CD8-positive, alpha-beta memory T cell (primary cell): ENCODE results near the gene L3MBTL1. TPM values are rescaled to one million over a fixed set of nuclear protein-coding genes. Genes with fewer than 3 reads are reported as not detected.
"Not testable (repeated sequence)": the region's sequence is repeated elsewhere in the genome, so short reads cannot be mapped to it uniquely, and the experiment has no call there.

Experiments
- CTCF ChIA-PET: fragments of 350-600 bp; sonication (Branson Sonifier 250); formaldehyde crosslinking; loops from one replicate; lab custom pipeline; 2021; ENCODE audit warnings: antibody characterized with exemption; lab: Charles Lee
- POLR2A ChIA-PET: fragments of 350-600 bp; sonication (Branson Sonifier 250); formaldehyde crosslinking; loops from one replicate; lab custom pipeline; 2021; ENCODE audit warnings: antibody characterized with exemption; lab: Charles Lee
- DNase-seq, 5 donors: peaks; one replicate each; pipeline versions ENCODE4 v3.0.0 to v3.0.0-alpha.2; 2020 to 2022; ENCODE audit warnings: mixed read lengths in 1 of 5
- H3K27ac ChIP-seq: one replicate; pipeline ENCODE4 v1.7.0; 2013; ENCODE audit warnings: low read depth, mild to moderate bottlenecking, low read length, moderate library complexity
- H3K27me3 ChIP-seq: 2 replicates; pipeline ENCODE4 v1.7.0; 2013; ENCODE audit warnings: low read length, mild to moderate bottlenecking; ENCODE audit not compliant: insufficient read depth, poor library complexity, severe bottlenecking
- H3K36me3 ChIP-seq: 2 replicates; pipeline ENCODE4 v1.7.0; 2013; ENCODE audit warnings: mild to moderate bottlenecking, low read length, moderate library complexity; ENCODE audit not compliant: insufficient read depth
- H3K4me1 ChIP-seq: 2 replicates; pipeline ENCODE4 v1.7.0; 2013; ENCODE audit warnings: mild to moderate bottlenecking, low read length, moderate library complexity; ENCODE audit not compliant: insufficient read depth
- H3K4me3 ChIP-seq: 2 replicates; pipeline ENCODE4 v1.7.0; 2013; ENCODE audit warnings: mild to moderate bottlenecking, low read length
- H3K9me3 ChIP-seq: 2 replicates; pipeline ENCODE4 v1.7.0; 2013; ENCODE audit warnings: mild to moderate bottlenecking, low read length
- H3K27ac Mint-ChIP-seq, 8 donors: one replicate each; pipeline ENCODE4 v1.8.0; 2020 to 2021; ENCODE audit warnings: mixed read lengths in 8 of 8, mild to moderate bottlenecking in 6 of 8, inconsistent platforms in 3 of 8, moderate library complexity in 3 of 8
- H3K27me3 Mint-ChIP-seq, 2 donors: one replicate each; pipeline ENCODE4 v1.8.0; 2020 to 2021; ENCODE audit warnings: mixed read lengths in 2 of 2, mild to moderate bottlenecking in 1 of 2, moderate library complexity in 1 of 2
- H3K36me3 Mint-ChIP-seq, 3 donors: one replicate each; pipeline ENCODE4 v1.8.0; 2020 to 2021; ENCODE audit warnings: mixed read lengths in 3 of 3, inconsistent platforms in 1 of 3, mild to moderate bottlenecking in 1 of 3
- H3K4me1 Mint-ChIP-seq, 3 donors: one replicate each; pipeline ENCODE4 v1.8.0; 2020 to 2021; ENCODE audit warnings: mixed read lengths in 3 of 3, inconsistent platforms in 1 of 3, mild to moderate bottlenecking in 1 of 3
- H3K4me3 Mint-ChIP-seq, 7 donors: one replicate each; pipeline ENCODE4 v1.8.0; 2020 to 2021; ENCODE audit warnings: mixed read lengths in 7 of 7, mild to moderate bottlenecking in 6 of 7, moderate library complexity in 4 of 7, inconsistent platforms in 2 of 7
- H3K9me3 Mint-ChIP-seq, 5 donors: one replicate each; pipeline ENCODE4 v1.8.0; 2020 to 2022; ENCODE audit warnings: mixed read lengths in 5 of 5, mild to moderate bottlenecking in 3 of 5, moderate library complexity in 2 of 5, inconsistent platforms in 1 of 5
- polyA plus RNA-seq: library from polyadenylated mRNA; unstranded; fragments of 300-500 nt; fragmentation: Illumina TruSeq; gene quantifications from one replicate; pipeline ENCODE4 v1.2.3, GENCODE V29; 2021
- total RNA-seq, 2 experiments: library from RNA; stranded (reverse); gene quantifications; one replicate each; pipeline ENCODE4 v1.2.3, GENCODE V29; 2021

L3MBTL1 gene
- total and polyA plus RNA-seq, 3 experiments from 2014 or later = 1.8 to 5.2 (median 4.6) TPM

- Histone ChIP-seq H3K9me3 (no peaks in the 10 kb centered on the region), H3K27me3 (no peaks in the 10 kb centered on the region), H3K4me3 (no peak overlapping the region), H3K36me3 (no peaks in the 10 kb centered on the region), H3K27ac (no peak overlapping the region), H3K4me1 (no peaks in the 10 kb centered on the region)
- ChIA-PET CTCF (no interaction called here), POLR2A (interaction anchor here (0.6 kb wide), 1 partner anchor 77 kb away, joined by 3 read pairs; no protein-coding TSS in a partner anchor)
- H3K36me3 Mint-ChIP-seq = peaks cover 0 to 1% (median 0%) of the 10 kb centered on the region in 3 donors
- H3K4me3 Mint-ChIP-seq = no peak overlapping the region
- no peaks in the 10 kb centered on the region for H3K9me3 Mint-ChIP-seq
- no peak for DNase-seq
- H3K4me1 Mint-ChIP-seq = peaks cover 0 to 6% (median 0%) of the 10 kb centered on the region in 3 donors
- H3K27me3 Mint-ChIP-seq = peaks cover 0 to 5% of the 10 kb centered on the region in 2 donors
- H3K27ac Mint-ChIP-seq = peak overlapping the region in 1 of 8 donors; percentile 15
Observed at GRCh38 chr20:43576108-43576507, 68.6 kb downstream of the L3MBTL1 start.

GRCh38 chr20:43579861-43580793 is 72.6 kb downstream of the L3MBTL1 start:
- Mint-ChIP-seq H3K27me3 (peaks cover 0 to 8% of the 10 kb centered on the region in 2 donors), H3K4me3 (no peak overlapping the region), H3K36me3 (no peaks in the 10 kb centered on the region), H3K27ac (peak overlapping the region in 3 of 8 donors; percentile 60 to 79 (median 61)), H3K4me1 (peaks cover 0 to 6% (median 0%) of the 10 kb centered on the region in 3 donors), H3K9me3 (no peaks in the 10 kb centered on the region)
- H3K36me3 ChIP-seq = no peaks in the 10 kb centered on the region
- H3K27ac ChIP-seq = peak overlapping the region; percentile 31
- POLR2A ChIA-PET = interaction anchor here (1.0 kb wide), 1 partner anchor 11 kb away, joined by 3 read pairs; the partner anchor contains the start of gene IFT52
- no peaks in the 10 kb centered on the region for H3K9me3 ChIP-seq
- H3K4me1 ChIP-seq = no peaks in the 10 kb centered on the region
- no peak for DNase-seq
- no peak overlapping the region for H3K4me3 ChIP-seq
- CTCF ChIA-PET = no interaction called here
- no peaks in the 10 kb centered on the region for H3K27me3 ChIP-seq

- peaks cover 0 to 6% (median 0%) of the 10 kb centered on the region in 3 donors for H3K4me1 Mint-ChIP-seq
- DNase-seq = no peak
- ChIA-PET CTCF (interaction anchor here (1.3 kb wide), 1 partner anchor 44 kb away, joined by 3 read pairs; no protein-coding TSS in a partner anchor), POLR2A (interaction anchor here (0.6 kb wide), 1 partner anchor 13 kb away, joined by 5 read pairs; no protein-coding TSS in a partner anchor)
- Histone ChIP-seq H3K27me3 (no peaks in the 10 kb centered on the region), H3K4me3 (no peak overlapping the region), H3K9me3 (no peaks in the 10 kb centered on the region), H3K4me1 (no peaks in the 10 kb centered on the region), H3K27ac (peak overlapping the region; percentile 52), H3K36me3 (no peaks in the 10 kb centered on the region)
- no peak overlapping the region for H3K27ac Mint-ChIP-seq
- no peaks in the 10 kb centered on the region for H3K36me3 Mint-ChIP-seq
- no peak overlapping the region for H3K4me3 Mint-ChIP-seq
- H3K27me3 Mint-ChIP-seq = peaks cover 5 to 16% of the 10 kb centered on the region in 2 donors
- H3K9me3 Mint-ChIP-seq = no peaks in the 10 kb centered on the region
Observed at GRCh38 chr20:43583133-43583864, 75.8 kb downstream of the L3MBTL1 start.

- H3K9me3 Mint-ChIP-seq = no peaks in the 10 kb centered on the region
- H3K4me1 ChIP-seq = no peaks in the 10 kb centered on the region
- no peaks in the 10 kb centered on the region for H3K36me3 Mint-ChIP-seq
- no peaks in the 10 kb centered on the region for H3K36me3 ChIP-seq
- ChIA-PET CTCF (interaction anchor here (1.3 kb wide), 1 partner anchor 44 kb away, joined by 3 read pairs; no protein-coding TSS in a partner anchor), POLR2A (no interaction called here)
- no peak for DNase-seq
- H3K27ac Mint-ChIP-seq = no peak overlapping the region
- no peaks in the 10 kb centered on the region for H3K27me3 ChIP-seq
- H3K27ac ChIP-seq = peak overlapping the region; percentile 52
- peaks cover 0 to 6% (median 0%) of the 10 kb centered on the region in 3 donors for H3K4me1 Mint-ChIP-seq
- H3K4me3 ChIP-seq = no peak overlapping the region
- no peak overlapping the region for H3K4me3 Mint-ChIP-seq
- H3K9me3 ChIP-seq = no peaks in the 10 kb centered on the region
- H3K27me3 Mint-ChIP-seq = peaks cover 5 to 16% of the 10 kb centered on the region in 2 donors
Observed at GRCh38 chr20:43583982-43584432, 76.5 kb downstream of the L3MBTL1 start.

GRCh38 chr20:43584448-43585136 is 77.1 kb downstream of the L3MBTL1 start:
- CTCF ChIA-PET = interaction anchor here (1.3 kb wide), 1 partner anchor 45 kb away, joined by 3 read pairs; no protein-coding TSS in a partner anchor
- POLR2A ChIA-PET = no interaction called here
- H3K27me3 Mint-ChIP-seq = peaks cover 5 to 16% of the 10 kb centered on the region in 2 donors

GRCh38 chr20:43586641-43587040 is 79.1 kb downstream of the L3MBTL1 start:
- no peaks in the 10 kb centered on the region for H3K9me3 Mint-ChIP-seq
- CTCF ChIA-PET = interaction anchor here (0.7 to 0.9 kb wide), 2 partner anchors 27 to 137 kb away, joined by 3 read pairs; no protein-coding TSS in a partner anchor
- H3K36me3 ChIP-seq = no peaks in the 10 kb centered on the region
- H3K9me3 ChIP-seq = no peaks in the 10 kb centered on the region
- peaks cover 12% of the 10 kb centered on the region for H3K4me1 ChIP-seq
- no peaks in the 10 kb centered on the region for H3K27me3 ChIP-seq
- H3K4me1 Mint-ChIP-seq = peaks cover 12 to 19% (median 17%) of the 10 kb centered on the region in 3 donors
- H3K27me3 Mint-ChIP-seq = peaks cover 5 to 14% of the 10 kb centered on the region in 2 donors
- H3K27ac Mint-ChIP-seq = no peak overlapping the region
- no peak for DNase-seq
- POLR2A ChIA-PET = no interaction called here
- no peak overlapping the region for H3K4me3 Mint-ChIP-seq
- H3K4me3 ChIP-seq = no peak overlapping the region
- H3K27ac ChIP-seq = no peak overlapping the region
- peaks cover 0 to 9% (median 0%) of the 10 kb centered on the region in 3 donors for H3K36me3 Mint-ChIP-seq

More at GRCh38 chr20:43584448-43585136, 77.1 kb downstream of the L3MBTL1 start:
- Histone ChIP-seq H3K4me1 (peaks cover under 1% of the 10 kb centered on the region), H3K9me3 (no peaks in the 10 kb centered on the region), H3K27me3 (no peaks in the 10 kb centered on the region), H3K36me3 (no peaks in the 10 kb centered on the region), H3K27ac (peak overlapping the region; percentile 12), H3K4me3 (no peak overlapping the region)
- no peaks in the 10 kb centered on the region for H3K36me3 Mint-ChIP-seq
- no peak overlapping the region for H3K4me3 Mint-ChIP-seq
- no peak for DNase-seq
- H3K27ac Mint-ChIP-seq = peak overlapping the region in 1 of 8 donors; percentile 32
- peaks cover 0 to 4% (median 0%) of the 10 kb centered on the region in 3 donors for H3K4me1 Mint-ChIP-seq
- no peaks in the 10 kb centered on the region for H3K9me3 Mint-ChIP-seq

GRCh38 chr20:43588526-43588925 is 81.0 kb downstream of the L3MBTL1 start:
- H3K4me3 ChIP-seq, H3K36me3 ChIP-seq, H3K9me3 Mint-ChIP-seq, POLR2A ChIA-PET, H3K27ac ChIP-seq, H3K9me3 ChIP-seq, CTCF ChIA-PET, H3K27me3 ChIP-seq, DNase-seq: not testable (repeated sequence)
- peaks cover 13% of the 10 kb centered on the region for H3K4me1 ChIP-seq
- peaks cover 0 to 11% (median 0%) of the 10 kb centered on the region in 3 donors for H3K36me3 Mint-ChIP-seq
- H3K27ac Mint-ChIP-seq = peak overlapping the region in 1 of 8 donors; percentile 91
- H3K27me3 Mint-ChIP-seq = peaks cover 5 to 11% of the 10 kb centered on the region in 2 donors
- peak overlapping the region in 2 of 7 donors; percentile 28 to 53 for H3K4me3 Mint-ChIP-seq
- peaks cover 12 to 23% (median 18%) of the 10 kb centered on the region in 3 donors for H3K4me1 Mint-ChIP-seq
